DLD1 (cell line): ENCODE results near the gene VLDLR.

Experiments used
- in situ Hi-C: cut with HindIII; loops from 2 replicates; pipeline ENCODE4 v1.10.0; 2017; ENCODE audit warnings: low sequenced_read_pairs

VLDLR gene

GRCh38 chr9:2620919-2621721, 467 bp upstream of the VLDLR start:
- in situ Hi-C loops: no loop called here

DNA sequence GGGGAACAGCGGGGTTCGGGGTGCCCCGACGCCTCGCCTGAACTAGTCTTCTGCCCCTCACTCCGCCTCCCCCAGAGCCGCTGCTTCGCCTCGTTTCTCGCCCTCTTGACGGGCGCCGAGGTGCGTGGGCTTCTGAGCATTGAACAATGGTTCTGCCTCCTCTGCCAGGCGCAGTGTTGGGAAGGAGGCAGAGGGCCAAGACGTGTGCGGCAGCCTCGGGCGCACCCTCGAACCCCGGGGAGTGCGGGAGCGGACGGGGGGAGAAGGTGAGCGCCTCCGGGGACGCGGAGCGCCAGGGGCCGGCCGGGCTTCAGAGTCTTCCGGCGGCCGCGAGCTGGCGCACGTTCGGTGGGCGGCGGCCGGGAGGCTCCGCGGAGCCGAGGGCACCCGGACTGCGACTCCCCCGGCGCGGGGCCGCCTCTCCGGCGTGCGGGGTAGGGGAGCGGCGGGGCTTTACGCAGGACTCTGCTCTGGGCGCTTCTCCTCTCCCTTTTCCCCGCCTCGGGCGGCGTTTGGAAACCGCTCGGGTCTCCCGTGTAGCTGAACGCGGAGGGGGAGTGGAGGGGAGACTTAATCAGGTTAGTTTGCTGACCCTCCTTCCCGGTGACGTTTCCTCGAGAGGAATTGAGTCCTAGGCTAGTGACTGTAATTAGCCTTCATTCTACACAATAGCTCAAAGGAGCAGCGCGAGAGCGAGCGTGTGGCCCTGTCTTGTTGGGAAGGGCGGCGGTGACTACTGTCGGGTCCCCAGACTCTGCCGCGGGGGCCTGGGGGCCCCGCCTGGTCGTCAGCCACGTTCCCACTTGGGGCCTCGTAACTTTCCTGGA, 1.1 kb downstream of the VLDLR start:
- in situ Hi-C loops: no loop called here

- in situ Hi-C loops: no loop called here
Observed at GRCh38 chr9:2623288-2624050, 1.9 kb downstream of the VLDLR start.

- in situ Hi-C loops: no loop called here
Observed at GRCh38 chr9:2624051-2624682, 2.6 kb downstream of the VLDLR start.

DNA sequence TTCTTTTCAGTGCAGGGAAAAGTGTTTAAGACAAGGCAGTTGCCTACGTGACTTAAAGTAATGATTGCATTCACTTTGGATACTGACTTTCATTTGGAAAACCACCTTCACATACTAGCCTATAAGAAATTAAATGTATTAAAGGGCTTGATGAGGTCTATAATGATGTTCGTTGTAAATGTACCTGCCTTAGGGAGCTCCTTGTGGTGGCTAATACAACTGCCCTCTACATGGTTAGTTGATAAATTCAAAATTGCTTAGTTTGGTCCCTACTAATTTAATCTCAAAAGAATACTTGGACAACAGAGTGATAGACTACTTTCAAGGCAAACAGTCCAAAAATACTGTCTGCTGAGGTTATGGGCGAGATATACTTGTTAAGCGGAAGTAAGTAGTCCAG, 3.8 kb downstream of the VLDLR start:
- in situ Hi-C loops: no loop called here

DNA sequence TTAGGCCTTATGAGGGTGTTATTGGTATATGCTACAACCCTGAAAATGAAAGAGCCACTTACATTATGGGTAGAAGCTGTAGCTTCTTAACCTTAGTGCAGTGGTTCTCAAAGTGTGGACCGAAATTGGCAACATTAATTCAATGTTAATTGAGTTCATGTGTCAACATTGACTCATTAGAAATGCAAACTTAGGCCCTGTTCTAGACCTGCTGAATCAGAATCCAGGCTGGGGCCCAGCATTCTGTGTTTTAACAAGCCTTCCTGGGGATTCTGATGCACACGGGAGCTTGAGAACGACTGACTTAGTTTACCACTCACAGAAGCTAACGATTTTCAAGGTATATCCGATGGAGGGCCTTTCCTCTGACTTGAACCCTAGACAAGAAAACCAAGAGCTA, 7.3 kb downstream of the VLDLR start:
- in situ Hi-C loops: no loop called here

GRCh38 chr9:2630158-2630557, 8.6 kb downstream of the VLDLR start:
- in situ Hi-C loops: no loop called here

GRCh38 chr9:2631263-2631662, 9.7 kb downstream of the VLDLR start:
- in situ Hi-C loops: no loop called here

- in situ Hi-C loops: no loop called here
Observed at GRCh38 chr9:2634153-2634552, 12.6 kb downstream of the VLDLR start.

GRCh38 chr9:2634818-2635217, 13.2 kb downstream of the VLDLR start:
- in situ Hi-C loops: no loop called here

- in situ Hi-C loops: no loop called here
Observed at GRCh38 chr9:2635922-2636321, 14.3 kb downstream of the VLDLR start.

DNA sequence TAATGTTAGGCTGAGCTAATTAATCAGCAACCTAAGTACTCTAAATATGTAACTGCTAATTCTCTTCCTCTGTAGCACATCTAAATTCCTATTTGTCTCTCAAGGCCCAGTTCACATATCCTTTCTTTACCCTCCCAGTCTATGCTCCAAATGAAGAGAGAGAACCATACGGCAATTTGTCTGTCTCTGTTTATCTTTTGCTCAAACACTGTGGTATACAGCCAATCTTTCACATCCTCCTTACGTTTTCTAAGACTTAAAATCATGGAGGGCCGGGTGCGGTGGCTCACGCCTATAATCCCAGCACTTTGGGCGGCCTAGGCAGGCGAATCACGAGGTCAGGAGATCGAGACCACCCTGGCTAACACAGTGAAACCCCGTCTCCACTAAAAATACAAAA, 15.8 kb downstream of the VLDLR start:
- in situ Hi-C loops: no loop called here

GRCh38 chr9:2638871-2639673, 17.5 kb downstream of the VLDLR start:
- in situ Hi-C loops: no loop called here

GRCh38 chr9:2639786-2640185, 18.2 kb downstream of the VLDLR start:
- in situ Hi-C loops: no loop called here

DNA sequence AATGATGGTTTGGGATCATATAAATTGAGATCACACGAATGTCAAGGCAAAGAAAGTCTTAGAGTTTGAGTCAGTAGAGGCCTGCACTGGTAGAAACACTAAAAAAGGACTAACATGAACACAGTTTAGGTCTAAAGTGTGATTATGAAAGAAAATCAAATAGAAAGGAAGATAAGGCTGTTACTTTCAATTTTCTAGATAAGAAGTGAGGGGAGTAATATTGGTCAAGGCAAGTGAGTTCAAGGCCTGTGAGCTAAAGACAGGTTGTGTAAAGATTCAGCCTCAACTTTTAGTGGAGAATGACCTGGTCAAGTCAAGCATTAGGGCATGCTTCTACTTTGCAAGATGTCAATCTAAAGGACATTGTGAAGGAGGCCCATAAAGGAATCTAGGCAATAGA, 19.0 kb downstream of the VLDLR start:
- in situ Hi-C loops: no loop called here

DNA sequence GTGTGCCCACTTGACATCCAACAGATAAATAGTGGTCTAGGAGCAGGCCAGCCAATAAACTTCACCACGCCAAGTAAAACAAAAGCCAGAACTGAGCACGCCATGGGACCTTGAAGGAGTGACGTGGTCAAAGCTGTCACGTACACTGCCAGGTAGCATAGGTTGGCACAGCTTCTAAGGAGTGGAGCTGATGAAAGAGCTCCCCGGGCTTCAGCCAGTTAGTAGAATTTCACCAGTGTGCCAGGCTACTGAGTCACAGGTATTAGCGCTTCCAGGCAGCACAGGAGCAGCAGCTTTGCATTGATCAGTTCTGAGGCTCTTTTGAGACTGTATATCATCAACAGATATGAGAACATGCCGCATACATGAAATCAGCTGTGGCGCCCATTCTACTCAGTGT, 19.4 kb downstream of the VLDLR start:
- in situ Hi-C loops: no loop called here

DNA sequence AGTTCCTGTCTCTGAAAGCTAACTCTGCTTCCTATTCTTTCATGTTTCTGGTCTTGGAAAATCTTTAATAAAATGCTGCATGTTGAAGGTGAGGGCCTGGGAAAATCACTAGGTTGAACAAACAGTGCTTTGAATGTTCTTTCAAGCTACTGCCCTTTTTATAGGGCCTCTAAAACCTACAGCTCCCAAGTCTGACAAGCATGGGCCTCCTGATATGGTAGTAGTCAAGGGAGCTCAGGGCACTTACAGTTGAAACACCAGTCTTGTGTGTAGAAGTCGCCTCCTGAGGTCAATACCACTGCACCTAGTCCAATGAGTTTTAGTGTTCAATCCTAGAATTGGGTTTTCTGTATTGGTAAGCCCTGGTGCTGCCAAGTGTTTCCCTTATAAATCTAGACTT, 20.5 kb downstream of the VLDLR start:
- in situ Hi-C loops: no loop called here

- in situ Hi-C loops: no loop called here
Observed at GRCh38 chr9:2645569-2645968, 24.0 kb downstream of the VLDLR start.

DNA sequence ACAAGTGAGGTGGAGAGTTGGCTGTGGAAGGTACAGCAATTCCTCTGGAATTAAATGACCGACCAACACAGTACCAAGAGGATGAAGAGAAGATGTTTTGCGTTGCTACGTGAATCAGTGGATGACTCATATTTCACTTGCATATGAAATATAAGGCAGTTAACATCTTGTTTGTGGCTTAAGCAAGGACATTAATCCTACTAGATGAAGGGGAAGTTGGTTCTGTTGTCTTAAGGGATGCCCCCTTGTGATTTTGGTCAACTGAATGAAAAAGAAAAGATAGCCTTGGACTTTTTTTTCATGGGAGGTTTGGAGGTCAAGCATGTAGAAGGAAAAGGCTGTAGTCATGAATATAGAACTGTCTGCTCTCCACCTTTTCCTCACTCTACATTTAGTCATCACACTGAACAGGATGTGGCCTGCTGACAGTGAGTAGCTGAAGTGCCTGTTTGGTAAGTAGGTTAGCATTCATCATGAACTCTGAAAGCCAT, 33.9 kb downstream of the VLDLR start:
- in situ Hi-C loops: no loop called here

GRCh38 chr9:2657427-2657826, 35.8 kb downstream of the VLDLR start:
- in situ Hi-C loops: no loop called here
